Esophagus (tissue), 2 donors: ENCODE measurements around the gene DIAPH2. TPM values are rescaled to one million over a fixed set of nuclear protein-coding genes. Genes with fewer than 3 reads are reported as not detected.

Source experiments
- H3K27ac ChIP-seq, 2 donors: one replicate each; pipeline ENCODE4 v1.5.1; 2013; ENCODE audit warnings: low read depth in 2 of 2, mild to moderate bottlenecking in 2 of 2, inconsistent platforms in 1 of 2, low read length in 1 of 2, moderate library complexity in 1 of 2
- H3K27me3 ChIP-seq, 2 donors: one replicate each; pipeline ENCODE4 v1.6.1; 2013; ENCODE audit warnings: low read length in 2 of 2, control low read depth in 1 of 2, mild to moderate bottlenecking in 1 of 2; ENCODE audit not compliant: insufficient read depth in 2 of 2, control insufficient read depth in 1 of 2
- H3K36me3 ChIP-seq, 2 donors: one replicate each; pipeline ENCODE4 v1.6.1; 2013; ENCODE audit warnings: low read length in 1 of 2; ENCODE audit not compliant: control insufficient read depth in 2 of 2, insufficient read depth in 2 of 2
- H3K4me1 ChIP-seq, 2 donors: one replicate each; pipeline ENCODE4 v1.6.1; 2013; ENCODE audit warnings: low read length in 1 of 2; ENCODE audit not compliant: control insufficient read depth in 2 of 2, insufficient read depth in 2 of 2
- H3K4me3 ChIP-seq, 2 donors: one replicate each; pipeline ENCODE4 v1.5.1; 2013; ENCODE audit warnings: low read length in 2 of 2, mild to moderate bottlenecking in 2 of 2, low read depth in 1 of 2, moderate library complexity in 1 of 2
- H3K9me3 ChIP-seq, 2 donors: one replicate each; pipeline ENCODE4 v1.6.1; 2013; ENCODE audit warnings: mild to moderate bottlenecking in 2 of 2, low read depth in 1 of 2, low read length in 1 of 2, moderate library complexity in 1 of 2; ENCODE audit not compliant: control insufficient read depth in 2 of 2, insufficient read depth in 1 of 2
- WGBS, 2 donors: extraction: QIAGEN DNeasy Blood & Tissue Kit; methylation state at CpG; one replicate each; pipeline ENCODE4 v1.1.7; 2013; 5-methylcytosine and 5-hydroxymethylcytosine counted together
- polyA plus RNA-seq, 2 donors: library from polyadenylated mRNA; stranded (reverse); fragments of 200-250 nt; gene quantifications; one replicate each; pipeline ENCODE4 v1.2.3, GENCODE V29; 2013
- donor health status: healthy with polysubstance abuse.
- donor health status: Bipolar disorder and iron deficiency.

The DIAPH2 gene
- polyA plus RNA-seq, 2 donors = 3.6 to 4.5 TPM

GRCh38 chrX:96692454-96692853, 7.8 kb downstream of the DIAPH2 start:
- Histone ChIP-seq H3K4me3 (no peak overlapping the region), H3K9me3 (peaks cover 0 to 3% of the 10 kb centered on the region in 2 donors), H3K36me3 (no peaks in the 10 kb centered on the region), H3K27ac (no peak overlapping the region), H3K27me3 (no peaks in the 10 kb centered on the region), H3K4me1 (no peaks in the 10 kb centered on the region)
- WGBS, 2 donors = 63 to 82% methylated on average over 1 of the region's 1 CpG

GRCh38 chrX:96692890-96693289, 8.2 kb downstream of the DIAPH2 start:
- H3K27ac ChIP-seq = no peak overlapping the region
- H3K9me3 ChIP-seq = peaks cover 0 to 3% of the 10 kb centered on the region in 2 donors
- no peak overlapping the region for H3K4me3 ChIP-seq
- no peaks in the 10 kb centered on the region for H3K4me1 ChIP-seq
- H3K27me3 ChIP-seq = no peaks in the 10 kb centered on the region
- H3K36me3 ChIP-seq = no peaks in the 10 kb centered on the region

GRCh38 chrX:96693407-96693806, 8.8 kb downstream of the DIAPH2 start:
- H3K27ac ChIP-seq = no peak overlapping the region
- no peaks in the 10 kb centered on the region for H3K27me3 ChIP-seq
- H3K36me3 ChIP-seq = no peaks in the 10 kb centered on the region
- H3K4me3 ChIP-seq = no peak overlapping the region
- no peaks in the 10 kb centered on the region for H3K4me1 ChIP-seq
- 90 to 94% methylated on average over 6 of the region's 6 CpGs for WGBS, 2 donors
- peaks cover 0 to 3% of the 10 kb centered on the region in 2 donors for H3K9me3 ChIP-seq

- Histone ChIP-seq H3K27ac (no peak overlapping the region), H3K4me3 (no peak overlapping the region), H3K9me3 (peaks cover 0 to 3% of the 10 kb centered on the region in 2 donors), H3K4me1 (no peaks in the 10 kb centered on the region), H3K36me3 (no peaks in the 10 kb centered on the region), H3K27me3 (no peaks in the 10 kb centered on the region)
- WGBS, 2 donors = 82 to 86% methylated on average over 4 of the region's 4 CpGs
Observed at GRCh38 chrX:96696462-96696861, 11.8 kb downstream of the DIAPH2 start.

- Histone ChIP-seq H3K27me3 (no peaks in the 10 kb centered on the region), H3K9me3 (peaks cover 0 to 3% of the 10 kb centered on the region in 2 donors), H3K27ac (no peak overlapping the region), H3K4me1 (no peaks in the 10 kb centered on the region), H3K4me3 (no peak overlapping the region), H3K36me3 (no peaks in the 10 kb centered on the region)
- WGBS, 2 donors = 89 to 97% methylated on average over 1 of the region's 1 CpG
Observed at GRCh38 chrX:96700625-96701024, 16.0 kb downstream of the DIAPH2 start.

GRCh38 chrX:96703379-96703778, 18.7 kb downstream of the DIAPH2 start:
- Histone ChIP-seq H3K9me3 (no peaks in the 10 kb centered on the region), H3K27ac (no peak overlapping the region), H3K4me1 (no peaks in the 10 kb centered on the region), H3K4me3 (no peak overlapping the region), H3K27me3 (no peaks in the 10 kb centered on the region), H3K36me3 (no peaks in the 10 kb centered on the region)
- 74 to 96% methylated on average over 1 of the region's 1 CpG for WGBS, 2 donors

- no peak overlapping the region for H3K27ac ChIP-seq
- no peaks in the 10 kb centered on the region for H3K9me3 ChIP-seq
- WGBS, 2 donors = 42 to 76% methylated on average over 1 of the region's 1 CpG
- H3K36me3 ChIP-seq = no peaks in the 10 kb centered on the region
- H3K27me3 ChIP-seq = no peaks in the 10 kb centered on the region
- H3K4me3 ChIP-seq = no peak overlapping the region
- H3K4me1 ChIP-seq = no peaks in the 10 kb centered on the region
Observed at GRCh38 chrX:96703816-96704215, 19.2 kb downstream of the DIAPH2 start.

GRCh38 chrX:96704629-96705028, 20.0 kb downstream of the DIAPH2 start:
- WGBS, 2 donors = 52 to 58% methylated on average over 2 of the region's 2 CpGs

GRCh38 chrX:96705905-96706304, 21.3 kb downstream of the DIAPH2 start:
- H3K36me3 ChIP-seq = no peaks in the 10 kb centered on the region
- H3K4me3 ChIP-seq = no peak overlapping the region
- H3K27me3 ChIP-seq = no peaks in the 10 kb centered on the region
- H3K4me1 ChIP-seq = no peaks in the 10 kb centered on the region
- no peak overlapping the region for H3K27ac ChIP-seq
- H3K9me3 ChIP-seq = no peaks in the 10 kb centered on the region

More at GRCh38 chrX:96704629-96705028, 20.0 kb downstream of the DIAPH2 start:
- no peaks in the 10 kb centered on the region for H3K27me3 ChIP-seq
- H3K9me3 ChIP-seq = no peaks in the 10 kb centered on the region
- H3K4me1 ChIP-seq = no peaks in the 10 kb centered on the region
- no peak overlapping the region for H3K4me3 ChIP-seq
- no peak overlapping the region for H3K27ac ChIP-seq
- no peaks in the 10 kb centered on the region for H3K36me3 ChIP-seq

GRCh38 chrX:96707804-96708203, 23.2 kb downstream of the DIAPH2 start:
- Histone ChIP-seq H3K9me3 (no peaks in the 10 kb centered on the region), H3K36me3 (no peaks in the 10 kb centered on the region), H3K27me3 (no peaks in the 10 kb centered on the region), H3K27ac (no peak overlapping the region), H3K4me1 (no peaks in the 10 kb centered on the region), H3K4me3 (no peak overlapping the region)
- 71 to 75% methylated on average over 1 of the region's 1 CpG for WGBS, 2 donors
